ENCODE results near the gene ANGPT4.

ANGPT4 gene

GRCh38 chr20:944148-944547, 28.0 kb upstream of the ANGPT4 start:
- TF ChIP-seq CTCF (conservative IDR thresholded peaks at IDR 0.05; ENCODE audit: low read depth, low read length) = no peak
- DNase-seq (ENCODE audit: low read depth) = no peak
- H3K4me3 ChIP-seq (ENCODE audit: low read length) = no peak overlapping the region

GRCh38 chr20:942611-943010, 26.5 kb upstream of the ANGPT4 start:
- H3K4me3 ChIP-seq (ENCODE audit: low read length) = no peak overlapping the region
- DNase-seq (ENCODE audit: low read depth) = no peak
- TF ChIP-seq CTCF (conservative IDR thresholded peaks at IDR 0.05; ENCODE audit: low read depth, low read length) = no peak

- no peak overlapping the region for H3K4me3 ChIP-seq (ENCODE audit: low read length)
- no peak for TF ChIP-seq CTCF (conservative IDR thresholded peaks at IDR 0.05; ENCODE audit: low read depth, low read length)
- DNase-seq (ENCODE audit: low read depth) = no peak
These were observed 24.8 kb upstream of the ANGPT4 start for GRCh38 chr20:940926-941325.

- DNase-seq (ENCODE audit: low read depth) = no peak
- no peak for TF ChIP-seq CTCF (conservative IDR thresholded peaks at IDR 0.05; ENCODE audit: low read depth, low read length)
- no peak overlapping the region for H3K4me3 ChIP-seq (ENCODE audit: low read length)
These were observed 23.5 kb upstream of the ANGPT4 start for GRCh38 chr20:939606-940005.

GRCh38 chr20:934186-934840, 18.2 kb upstream of the ANGPT4 start:
- no peak overlapping the region for H3K4me3 ChIP-seq (ENCODE audit: low read length)
- DNase-seq (ENCODE audit: low read depth) = no peak
- no peak for TF ChIP-seq CTCF (conservative IDR thresholded peaks at IDR 0.05; ENCODE audit: low read depth, low read length)

- H3K4me3 ChIP-seq (ENCODE audit: low read length) = no peak overlapping the region
- DNase-seq (ENCODE audit: low read depth) = no peak
- TF ChIP-seq CTCF (conservative IDR thresholded peaks at IDR 0.05; ENCODE audit: low read depth, low read length) = no peak
These were observed 16.9 kb upstream of the ANGPT4 start for GRCh38 chr20:933029-933428.

GRCh38 chr20:931401-931800, 15.3 kb upstream of the ANGPT4 start:
- no peak for DNase-seq (ENCODE audit: low read depth)
- TF ChIP-seq CTCF (conservative IDR thresholded peaks at IDR 0.05; ENCODE audit: low read depth, low read length) = no peak
- no peak overlapping the region for H3K4me3 ChIP-seq (ENCODE audit: low read length)
